HG03064 (cell line): ENCODE measurements around the gene SBF2.
"Not testable (repeated sequence)": the region's sequence is repeated elsewhere in the genome, so short reads cannot be mapped to it uniquely, and the experiment has no call there.

Experiments used
- ATAC-seq: cut with Tn5 transposase; IDR thresholded peaks from one replicate; pipeline ENCODE4 v1.9.1; 2021; ENCODE audit warnings: low read depth; ENCODE audit not compliant: unreplicated experiment

Gene SBF2

GRCh38 chr11:10272132-10272531 is 21.9 kb downstream of the SBF2 start:
- no peak for ATAC-seq

GRCh38 chr11:10268746-10269488 is 25.1 kb downstream of the SBF2 start:
- no peak for ATAC-seq

GRCh38 chr11:10267821-10268220 is 26.2 kb downstream of the SBF2 start:
- ATAC-seq = no peak

- ATAC-seq = no peak
Measured at GRCh38 chr11:10265936-10266335, 28.1 kb downstream of the SBF2 start.

- not testable (repeated sequence) for ATAC-seq
Measured at GRCh38 chr11:10264716-10265115, 29.3 kb downstream of the SBF2 start.

GRCh38 chr11:10263929-10264328 is 30.1 kb downstream of the SBF2 start:
- no peak for ATAC-seq

GRCh38 chr11:10261821-10262220 is 32.2 kb downstream of the SBF2 start:
- no peak for ATAC-seq

GRCh38 chr11:10257478-10257877 is 36.5 kb downstream of the SBF2 start:
- ATAC-seq = no peak

GRCh38 chr11:10255388-10256125 is 38.5 kb downstream of the SBF2 start:
- no peak for ATAC-seq

GRCh38 chr11:10249448-10250131 is 44.4 kb downstream of the SBF2 start:
- ATAC-seq = not testable (repeated sequence)

- no peak for ATAC-seq
Measured at GRCh38 chr11:10247011-10247410, 47.0 kb downstream of the SBF2 start.

- ATAC-seq = no peak
Measured at GRCh38 chr11:10243896-10244575, 50.0 kb downstream of the SBF2 start.

GRCh38 chr11:10236840-10237239 is 57.2 kb downstream of the SBF2 start:
- ATAC-seq = no peak

GRCh38 chr11:10233581-10233980 is 60.4 kb downstream of the SBF2 start:
- ATAC-seq = no peak

GRCh38 chr11:10232756-10233155 is 61.3 kb downstream of the SBF2 start:
- no peak for ATAC-seq

GRCh38 chr11:10231803-10232202 is 62.2 kb downstream of the SBF2 start:
- not testable (repeated sequence) for ATAC-seq

GRCh38 chr11:10225553-10225952 is 68.5 kb downstream of the SBF2 start:
- ATAC-seq = no peak

- no peak for ATAC-seq
Measured at GRCh38 chr11:10222399-10222798, 71.6 kb downstream of the SBF2 start.

GRCh38 chr11:10221342-10221741 is 72.7 kb downstream of the SBF2 start:
- ATAC-seq = no peak

GRCh38 chr11:10211470-10211869 is 82.5 kb downstream of the SBF2 start:
- ATAC-seq = no peak

GRCh38 chr11:10209326-10209725 is 84.7 kb downstream of the SBF2 start:
- ATAC-seq = no peak
